Measurements from ENCODE around the gene WNT3. TPM values are rescaled to one million over a fixed set of nuclear protein-coding genes. Genes with fewer than 3 reads are reported as not detected.

WNT3 gene
- total and polyA plus RNA-seq, 4 donors: 0.74 to 2.9 (median 1.4) TPM

DNA sequence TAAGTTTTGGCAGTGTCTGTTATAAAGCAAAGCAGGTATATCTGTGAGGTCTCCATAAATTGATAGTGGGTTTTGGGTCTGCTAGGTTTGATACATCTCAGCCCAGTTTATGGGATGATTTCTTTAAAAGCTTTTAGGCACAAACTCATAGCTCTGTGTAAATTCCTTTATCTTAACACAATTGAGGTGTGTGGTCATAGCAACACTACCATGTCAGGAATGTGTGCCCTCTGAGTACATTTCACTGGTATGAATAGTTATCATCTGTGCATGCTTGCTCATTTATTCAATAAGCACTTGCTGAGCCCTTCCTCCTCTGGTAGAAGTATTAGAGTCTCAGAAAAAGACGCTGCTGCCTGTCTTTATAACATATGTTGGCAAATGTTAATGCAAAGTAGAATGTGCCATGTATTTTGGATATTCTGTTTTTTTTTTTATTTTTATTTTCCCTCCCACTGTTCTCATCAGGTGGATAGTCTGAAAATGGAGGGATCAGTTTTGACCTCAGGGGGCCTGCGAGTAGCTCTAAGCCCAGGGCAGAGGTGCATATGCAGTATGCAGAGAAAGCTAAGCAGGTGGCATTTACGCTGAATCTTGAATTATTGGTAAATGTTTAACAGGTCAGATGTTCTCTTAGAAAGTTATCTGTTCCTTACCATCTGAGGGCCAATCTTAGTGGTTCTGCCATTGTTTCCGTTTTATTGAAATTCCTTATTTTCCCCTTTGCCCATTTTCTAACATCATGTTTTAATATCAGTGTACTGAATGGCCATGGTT, 90.7 kb downstream of the WNT3 start:
- H3K9ac ChIP-seq (ENCODE audit: insufficient read depth in 1 of 2, low read length in 2 of 2): no peak overlapping the region
- no peak overlapping the region for H3K4me3 ChIP-seq
- no peaks in the 10 kb centered on the region for H3K4me1 ChIP-seq (ENCODE audit: control insufficient read depth in 5 of 5, insufficient read depth in 5 of 5, low read length in 5 of 5)
- H3K27ac ChIP-seq (ENCODE audit: low read depth in 1 of 2, low read length in 1 of 2): no peak overlapping the region
- H3K36me3 ChIP-seq (ENCODE audit: control insufficient read depth in 4 of 4, insufficient read depth in 4 of 4, low read length in 4 of 4): peaks cover 0 to 3% (median 2%) of the 10 kb centered on the region in 4 donors
- ATAC-seq (ENCODE audit: insufficient read depth, low FRiP score): no peak
- WGBS, 2 donors: 95% methylated on average over 4 of the region's 4 CpGs
- DNase-seq: no peak
- H3K27me3 ChIP-seq (ENCODE audit: control insufficient read depth in 3 of 3, insufficient read depth in 3 of 3, low read length in 2 of 3): no peaks in the 10 kb centered on the region
- TF ChIP-seq, protein P1, sequence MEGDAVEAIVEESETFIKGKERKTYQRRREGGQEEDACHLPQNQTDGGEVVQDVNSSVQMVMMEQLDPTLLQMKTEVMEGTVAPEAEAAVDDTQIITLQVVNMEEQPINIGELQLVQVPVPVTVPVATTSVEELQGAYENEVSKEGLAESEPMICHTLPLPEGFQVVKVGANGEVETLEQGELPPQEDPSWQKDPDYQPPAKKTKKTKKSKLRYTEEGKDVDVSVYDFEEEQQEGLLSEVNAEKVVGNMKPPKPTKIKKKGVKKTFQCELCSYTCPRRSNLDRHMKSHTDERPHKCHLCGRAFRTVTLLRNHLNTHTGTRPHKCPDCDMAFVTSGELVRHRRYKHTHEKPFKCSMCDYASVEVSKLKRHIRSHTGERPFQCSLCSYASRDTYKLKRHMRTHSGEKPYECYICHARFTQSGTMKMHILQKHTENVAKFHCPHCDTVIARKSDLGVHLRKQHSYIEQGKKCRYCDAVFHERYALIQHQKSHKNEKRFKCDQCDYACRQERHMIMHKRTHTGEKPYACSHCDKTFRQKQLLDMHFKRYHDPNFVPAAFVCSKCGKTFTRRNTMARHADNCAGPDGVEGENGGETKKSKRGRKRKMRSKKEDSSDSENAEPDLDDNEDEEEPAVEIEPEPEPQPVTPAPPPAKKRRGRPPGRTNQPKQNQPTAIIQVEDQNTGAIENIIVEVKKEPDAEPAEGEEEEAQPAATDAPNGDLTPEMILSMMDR (IDR thresholded peaks at IDR 0.05; ENCODE audit: control extremely low read depth, extremely low read depth): no peak
- H3K9me3 ChIP-seq (ENCODE audit: control insufficient read depth in 4 of 4, insufficient read depth in 3 of 4, low read length in 3 of 4): no peaks in the 10 kb centered on the region

GRCh38 chr17:46726206-46726605, 92.3 kb downstream of the WNT3 start:
- DNase-seq (no peak), ATAC-seq (ENCODE audit: insufficient read depth, low FRiP score) (no peak)
- WGBS, 2 donors: 84 to 88% methylated on average over 3 of the region's 3 CpGs
- no peaks in the 10 kb centered on the region for H3K4me1 ChIP-seq (ENCODE audit: control insufficient read depth in 5 of 5, insufficient read depth in 5 of 5, low read length in 5 of 5)
- no peaks in the 10 kb centered on the region for H3K9me3 ChIP-seq (ENCODE audit: control insufficient read depth in 4 of 4, insufficient read depth in 3 of 4, low read length in 3 of 4)
- no peak overlapping the region for H3K4me3 ChIP-seq
- no peak overlapping the region for H3K9ac ChIP-seq (ENCODE audit: insufficient read depth in 1 of 2, low read length in 2 of 2)
- no peak overlapping the region for H3K27ac ChIP-seq (ENCODE audit: low read depth in 1 of 2, low read length in 1 of 2)
- H3K27me3 ChIP-seq (ENCODE audit: control insufficient read depth in 3 of 3, insufficient read depth in 3 of 3, low read length in 2 of 3): no peaks in the 10 kb centered on the region
- H3K36me3 ChIP-seq (ENCODE audit: control insufficient read depth in 4 of 4, insufficient read depth in 4 of 4, low read length in 4 of 4): peaks cover 0 to 3% (median under 1%) of the 10 kb centered on the region in 4 donors
- TF ChIP-seq, protein P1 (IDR thresholded peaks at IDR 0.05; ENCODE audit: control extremely low read depth, extremely low read depth): no peak

GRCh38 chr17:46722662-46723285, 95.7 kb downstream of the WNT3 start:
- Histone ChIP-seq H3K9ac (ENCODE audit: insufficient read depth in 1 of 2, low read length in 2 of 2) (no peak overlapping the region), H3K36me3 (ENCODE audit: control insufficient read depth in 4 of 4, insufficient read depth in 4 of 4, low read length in 4 of 4) (peaks cover 3 to 5% (median 3%) of the 10 kb centered on the region in 4 donors), H3K4me1 (ENCODE audit: control insufficient read depth in 5 of 5, insufficient read depth in 5 of 5, low read length in 5 of 5) (peaks cover 0 to 9% (median 5%) of the 10 kb centered on the region in 5 donors), H3K4me3 (no peak overlapping the region), H3K27me3 (ENCODE audit: control insufficient read depth in 3 of 3, insufficient read depth in 3 of 3, low read length in 2 of 3) (no peaks in the 10 kb centered on the region), H3K9me3 (ENCODE audit: control insufficient read depth in 4 of 4, insufficient read depth in 3 of 4, low read length in 3 of 4) (no peaks in the 10 kb centered on the region), H3K27ac (ENCODE audit: low read depth in 1 of 2, low read length in 1 of 2) (no peak overlapping the region)
- DNase-seq: no peak
- WGBS, 2 donors: 70 to 80% methylated on average over 7 of the region's 7 CpGs
- TF ChIP-seq, protein P1 (IDR thresholded peaks at IDR 0.05; ENCODE audit: control extremely low read depth, extremely low read depth): no peak
- ATAC-seq (ENCODE audit: insufficient read depth, low FRiP score): no peak
